ENCODE results near the gene SLCO2B1.

GRCh38 chr11:75182664-75183063 is 31.8 kb downstream of the SLCO2B1 start:
- TF ChIP-seq CTCF (IDR thresholded peaks at IDR 0.05) (no peak), POLR2A (IDR thresholded peaks at IDR 0.05) (no peak)
